RPMI8226 (cell line): ENCODE results near the gene KRT32.

Experiments
- DNase-seq: peaks from one replicate; pipeline ENCODE4 v3.0.0-alpha.2; 2015

The KRT32 gene

DNA sequence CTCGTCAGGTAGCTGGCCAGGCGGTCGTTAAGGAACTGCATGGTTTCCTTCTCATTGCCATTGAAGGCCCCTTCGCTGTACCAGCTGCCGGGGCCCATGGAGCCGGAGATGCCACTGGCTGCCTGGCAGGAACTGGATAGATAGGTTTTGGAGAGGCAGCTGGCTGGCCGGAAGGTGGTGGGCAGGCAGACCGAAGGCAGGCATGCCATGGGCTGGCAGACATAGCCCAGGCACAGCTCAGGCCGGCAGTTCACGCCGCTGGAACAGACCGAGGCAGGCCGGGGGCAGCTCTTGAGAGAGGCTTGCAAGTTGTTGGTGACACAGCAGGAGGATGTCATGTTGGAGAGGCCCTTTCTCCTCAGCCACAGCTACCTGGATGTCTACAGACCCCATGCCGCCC lies at the start of gene KRT32:
KRT32 (minus strand) TSS at position 399 of the 400 bp plus-strand sequence; CDS start at position 338, 61 bp downstream.
- DNase-seq: no peak

DNA sequence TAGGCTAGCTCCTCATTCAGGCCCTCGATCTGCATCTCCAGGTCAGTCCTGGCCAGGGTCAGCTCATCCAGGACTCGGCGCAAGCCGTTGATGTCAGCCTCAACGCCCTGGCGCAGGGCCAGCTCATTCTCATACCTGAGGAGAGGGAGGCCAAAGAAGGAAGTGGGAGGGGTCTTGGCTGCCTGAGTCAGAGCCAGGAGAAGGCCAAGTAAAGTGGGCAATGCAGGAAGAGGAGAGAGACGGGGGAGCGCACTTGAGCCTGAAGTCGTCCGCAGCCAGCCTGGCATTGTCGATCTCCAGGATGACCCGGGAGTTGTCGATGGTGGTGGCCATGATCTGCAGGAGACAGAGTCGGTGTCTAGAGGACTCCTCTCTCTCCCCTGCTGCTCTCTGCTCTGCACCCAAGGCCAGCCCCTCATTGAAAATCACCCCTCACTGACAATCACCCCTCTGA lies 49.7 kb upstream of the KRT32 start:
- DNase-seq: peak; percentile 71

DNA sequence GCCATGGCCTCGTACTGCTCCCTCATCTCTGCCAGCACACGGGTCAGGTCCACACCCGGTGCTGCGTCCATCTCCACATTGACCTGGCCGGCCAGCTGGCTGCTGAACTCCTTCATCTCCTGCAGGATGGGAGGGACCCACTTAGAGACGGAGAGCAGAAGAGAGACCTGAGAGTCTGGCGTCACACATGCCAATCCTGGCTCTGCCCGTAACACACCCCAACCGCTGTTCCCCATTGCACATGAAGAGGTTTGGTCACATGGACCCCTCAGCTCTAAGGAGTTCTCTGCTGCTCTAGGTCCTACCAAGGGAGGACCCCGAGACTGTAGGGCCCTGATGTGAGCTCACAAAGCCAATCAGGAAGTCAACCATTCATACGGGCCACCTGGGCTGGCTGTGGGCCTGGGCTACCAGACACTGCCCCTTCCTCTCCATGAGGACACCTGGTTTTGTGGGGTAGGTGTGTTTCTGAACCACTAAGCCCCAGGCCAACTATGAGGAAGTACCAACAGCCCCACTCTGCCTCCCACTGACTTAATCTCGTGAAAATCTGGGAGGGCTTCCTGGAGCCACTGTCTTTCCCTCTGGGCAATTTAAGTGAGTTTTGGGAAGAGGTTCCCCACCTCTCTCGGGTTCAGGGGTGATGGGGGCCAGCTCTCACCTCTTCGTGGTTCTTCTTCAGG lies 49.1 kb upstream of the KRT32 start:
- peak; percentile 47 for DNase-seq

DNA sequence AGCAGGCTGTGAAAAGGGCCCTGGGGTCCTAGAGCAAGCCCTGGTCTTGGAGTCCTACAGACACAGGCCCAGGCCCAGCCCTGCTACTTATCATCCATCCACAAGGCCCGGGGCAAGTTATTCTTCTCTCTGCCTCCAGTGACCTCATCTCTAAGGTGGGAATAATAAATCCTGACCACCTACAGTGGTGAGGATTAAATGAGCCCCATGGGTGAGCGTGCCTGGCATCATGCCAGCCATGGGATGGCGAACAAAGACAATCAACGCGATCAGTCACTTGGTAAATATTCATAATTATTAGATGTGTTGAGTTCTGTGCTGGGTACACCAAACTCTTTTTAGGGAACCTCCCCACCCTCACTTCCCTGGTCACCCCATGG lies 46.0 kb upstream of the KRT32 start:
- DNase-seq: no peak

DNA sequence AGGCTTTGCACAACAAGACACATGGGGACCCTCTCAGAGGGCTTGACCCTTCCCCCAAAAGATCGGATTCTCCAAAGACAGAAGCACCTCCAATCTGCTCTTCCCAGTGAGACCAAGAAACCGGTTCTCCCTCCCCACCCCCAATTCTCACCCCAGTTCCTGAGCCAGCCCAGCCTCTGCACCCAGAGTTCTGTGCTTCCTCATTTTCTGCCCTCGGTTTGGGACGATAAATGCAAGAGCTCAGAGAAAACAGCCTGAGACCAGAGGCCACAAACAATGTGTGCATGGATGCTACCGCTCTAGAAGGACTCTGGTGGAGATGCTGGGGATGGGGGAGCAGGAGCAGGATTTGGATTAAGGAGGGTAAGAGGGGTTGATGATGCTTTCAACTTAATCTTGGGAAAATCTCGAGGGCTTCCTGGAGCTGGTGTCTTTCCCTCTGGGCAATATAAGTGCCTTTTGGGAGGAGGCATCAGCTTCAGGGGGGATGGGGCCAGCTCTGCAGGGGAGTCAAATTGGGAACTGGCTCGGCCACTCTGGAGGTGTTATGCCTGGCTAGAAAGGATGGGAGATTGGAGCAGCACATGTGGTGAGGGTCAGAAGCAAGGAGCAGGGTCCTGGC lies 45.5 kb upstream of the KRT32 start:
- peak; percentile 42 for DNase-seq

DNA sequence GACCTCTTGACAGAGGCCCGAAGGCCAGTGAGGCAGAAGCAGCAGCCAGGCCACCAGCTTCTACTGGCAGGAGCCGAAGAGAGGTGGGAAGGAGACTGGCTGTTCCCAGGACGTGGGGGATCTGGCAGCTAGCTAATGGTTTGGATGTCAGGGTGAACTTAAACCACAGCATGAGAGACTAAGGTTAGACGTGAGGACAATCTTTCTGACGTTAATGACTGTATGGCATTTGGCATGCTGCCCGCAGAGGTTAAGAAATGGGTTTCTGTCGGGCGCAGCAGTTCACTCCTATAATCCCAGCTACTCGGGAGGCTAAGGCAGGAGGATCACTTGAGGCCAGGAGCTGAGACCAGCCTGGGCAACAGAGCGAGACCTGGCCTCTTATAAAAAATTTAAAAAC lies 44.5 kb upstream of the KRT32 start:
- no peak for DNase-seq

DNA sequence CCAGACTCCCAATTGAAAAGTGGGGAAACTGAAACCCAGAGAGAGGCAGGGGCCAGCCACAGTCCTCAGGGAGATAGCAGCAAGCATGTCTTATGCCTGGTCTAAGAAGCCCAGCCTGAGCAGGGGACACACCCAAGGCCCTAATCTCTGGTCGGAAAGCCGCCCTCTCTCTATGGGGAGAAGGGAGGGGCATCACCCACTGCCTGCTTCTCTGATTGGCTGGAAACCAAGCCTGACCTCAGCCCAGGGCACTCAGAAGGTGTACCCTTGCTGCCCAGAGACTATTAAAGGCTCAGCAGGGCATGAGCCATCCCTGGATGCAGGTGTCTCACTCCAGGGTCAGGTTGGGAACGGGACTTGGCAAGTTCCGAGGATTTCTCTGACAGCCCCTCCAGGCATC lies 43.9 kb upstream of the KRT32 start:
- DNase-seq: peak; percentile 31

DNA sequence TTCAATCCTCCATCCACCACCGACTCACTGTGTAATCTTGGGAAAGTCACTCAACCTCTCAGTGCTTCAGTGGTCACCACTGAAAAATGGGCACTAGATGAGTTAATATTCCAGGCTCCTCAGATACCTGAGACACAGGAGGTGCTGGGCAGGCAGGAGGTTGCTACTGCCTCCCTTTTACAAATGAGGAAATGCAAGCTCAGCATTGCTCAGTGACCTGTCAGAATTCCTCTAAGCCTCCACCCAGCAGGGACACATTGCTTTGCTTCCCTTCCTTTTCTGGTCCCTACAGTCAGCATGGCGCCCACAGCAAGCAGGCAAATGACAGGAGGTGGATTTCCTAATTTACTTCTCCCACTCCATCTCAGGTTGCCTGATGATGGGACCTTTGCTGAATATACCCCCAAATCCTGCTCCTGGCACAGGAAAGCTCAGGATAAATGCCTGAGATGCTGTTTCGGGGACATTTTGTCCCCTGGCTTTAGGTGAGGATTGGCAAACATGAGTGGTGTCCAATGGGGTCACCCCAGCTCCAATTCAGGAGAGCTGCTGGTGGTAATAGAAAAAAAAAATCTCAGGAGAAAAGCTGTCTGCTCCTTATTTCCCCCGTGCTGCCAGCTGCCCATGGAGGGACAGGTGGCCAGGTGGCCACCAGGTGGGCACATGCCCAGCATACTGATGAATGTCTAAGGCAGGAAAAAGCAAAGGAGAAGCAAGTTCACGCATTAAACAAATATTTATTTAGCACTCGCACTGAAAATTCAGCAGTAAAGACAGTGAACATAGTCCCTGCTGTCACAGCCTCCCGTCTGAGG lies 43.3 kb upstream of the KRT32 start:
- peak; percentile 66 for DNase-seq

DNA sequence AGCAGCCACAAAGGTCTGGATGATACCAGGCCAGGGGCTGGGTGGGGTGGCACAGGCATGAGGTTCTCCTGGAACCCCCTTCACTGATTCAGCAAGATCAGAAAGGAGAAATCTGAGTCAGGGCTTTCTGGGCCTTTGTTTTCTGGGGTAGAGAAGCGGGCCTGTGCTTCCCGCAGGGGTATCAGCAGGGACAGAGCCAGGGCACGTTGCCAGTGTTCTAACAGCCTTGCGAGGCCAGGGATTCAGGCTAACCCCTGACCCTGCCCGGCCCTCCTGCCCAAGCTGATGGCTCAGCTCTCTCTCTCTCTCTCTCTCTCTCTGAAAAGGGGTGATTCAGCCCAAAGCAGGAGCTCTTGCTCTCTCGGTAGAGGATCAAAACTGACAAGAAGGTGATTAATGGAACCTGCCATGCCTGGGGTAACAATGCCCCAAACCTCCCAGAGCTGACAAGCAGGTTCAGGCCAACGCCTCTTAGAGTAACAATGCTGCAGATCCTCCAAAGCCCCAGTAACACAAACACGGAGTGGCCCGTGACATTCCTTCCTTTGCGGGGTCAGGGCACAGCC lies 40.2 kb upstream of the KRT32 start:
- DNase-seq: peak; percentile 96

DNA sequence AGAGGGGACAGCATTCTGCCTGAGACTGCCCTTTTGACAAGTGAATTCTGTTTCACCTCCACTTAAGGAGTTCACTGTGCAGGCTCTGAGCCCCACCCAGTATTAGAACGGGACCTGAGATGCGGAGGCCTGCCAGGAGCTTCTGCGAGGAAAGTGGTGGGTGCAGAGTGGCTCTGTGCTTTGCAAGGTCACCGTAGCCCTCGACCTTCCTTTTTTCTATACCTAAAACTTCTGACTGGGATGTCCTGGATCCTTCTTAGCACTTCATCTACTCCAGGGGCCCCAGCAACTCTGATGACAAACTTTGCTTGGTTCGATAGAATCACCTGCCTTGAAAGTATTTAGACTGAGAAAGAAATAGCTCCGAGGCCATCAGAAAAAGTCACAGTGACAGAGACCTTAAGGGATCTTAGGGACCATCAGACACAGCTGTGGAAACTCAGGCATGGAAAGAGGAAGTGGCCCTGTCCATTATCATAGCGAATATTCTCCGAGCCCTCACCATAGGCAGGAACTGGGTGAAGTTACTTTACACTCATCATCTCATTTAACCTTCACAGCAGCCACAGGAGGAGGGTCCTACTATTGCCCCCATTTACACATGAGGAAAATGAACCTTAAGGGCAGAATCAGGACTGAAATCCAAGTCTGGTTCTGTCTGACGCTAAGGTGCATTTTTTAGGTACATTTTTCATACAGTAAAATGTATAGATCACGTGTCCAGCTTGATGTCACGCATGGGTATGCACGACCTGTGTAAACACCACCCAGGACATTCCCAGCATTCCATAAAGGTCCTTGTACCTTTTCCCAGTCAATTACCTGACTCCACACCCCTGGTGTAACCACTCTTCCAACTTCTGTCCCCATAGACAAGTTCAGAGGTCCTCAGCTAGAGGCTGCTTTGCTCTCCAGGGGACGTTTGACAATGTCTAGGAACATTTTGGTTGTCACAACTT lies 38.9 kb upstream of the KRT32 start:
- peak; percentile 74 for DNase-seq

DNA sequence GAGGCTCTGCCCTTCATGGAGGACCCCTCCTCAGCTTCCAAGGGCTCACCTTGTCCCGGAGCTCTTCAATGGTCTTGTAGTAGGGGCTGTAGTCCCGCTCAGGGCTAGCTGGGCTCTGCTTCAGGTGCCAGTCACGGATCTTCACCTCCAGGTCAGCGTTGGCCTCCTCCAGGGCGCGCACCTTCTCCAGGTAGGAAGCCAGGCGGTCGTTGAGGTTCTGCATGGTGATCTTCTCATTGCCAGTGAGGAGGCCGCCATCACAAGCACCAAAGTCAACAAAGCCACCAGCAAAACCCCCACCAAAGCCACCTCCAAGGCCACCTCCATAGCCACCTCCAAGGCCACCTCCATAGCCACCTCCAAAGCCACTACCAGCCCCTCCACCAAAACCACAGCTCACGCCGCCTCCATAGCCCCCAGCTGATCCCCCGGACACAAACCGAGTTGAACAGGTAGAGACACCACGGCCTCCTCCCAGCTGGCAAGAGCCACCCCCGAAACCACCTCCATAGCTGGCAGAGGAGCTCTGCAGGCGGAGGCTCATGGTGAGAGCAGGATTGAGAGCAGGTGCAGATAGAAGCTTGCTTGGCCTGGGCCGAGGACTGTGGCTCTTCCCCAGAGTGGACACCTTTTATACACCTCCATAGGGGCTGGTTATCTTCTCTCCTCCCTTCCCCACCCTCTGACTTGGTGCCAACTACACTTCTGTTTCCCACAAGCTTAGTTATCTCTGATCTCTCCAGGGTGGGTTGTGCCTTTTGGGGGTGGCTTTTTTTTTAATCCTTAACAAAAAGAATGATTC lies 38.0 kb upstream of the KRT32 start, which contains the start of gene KRT13:
KRT13 (minus strand) TSS at position 606 of the 802 bp plus-strand sequence; CDS start at position 544, 62 bp downstream.
- no peak for DNase-seq

DNA sequence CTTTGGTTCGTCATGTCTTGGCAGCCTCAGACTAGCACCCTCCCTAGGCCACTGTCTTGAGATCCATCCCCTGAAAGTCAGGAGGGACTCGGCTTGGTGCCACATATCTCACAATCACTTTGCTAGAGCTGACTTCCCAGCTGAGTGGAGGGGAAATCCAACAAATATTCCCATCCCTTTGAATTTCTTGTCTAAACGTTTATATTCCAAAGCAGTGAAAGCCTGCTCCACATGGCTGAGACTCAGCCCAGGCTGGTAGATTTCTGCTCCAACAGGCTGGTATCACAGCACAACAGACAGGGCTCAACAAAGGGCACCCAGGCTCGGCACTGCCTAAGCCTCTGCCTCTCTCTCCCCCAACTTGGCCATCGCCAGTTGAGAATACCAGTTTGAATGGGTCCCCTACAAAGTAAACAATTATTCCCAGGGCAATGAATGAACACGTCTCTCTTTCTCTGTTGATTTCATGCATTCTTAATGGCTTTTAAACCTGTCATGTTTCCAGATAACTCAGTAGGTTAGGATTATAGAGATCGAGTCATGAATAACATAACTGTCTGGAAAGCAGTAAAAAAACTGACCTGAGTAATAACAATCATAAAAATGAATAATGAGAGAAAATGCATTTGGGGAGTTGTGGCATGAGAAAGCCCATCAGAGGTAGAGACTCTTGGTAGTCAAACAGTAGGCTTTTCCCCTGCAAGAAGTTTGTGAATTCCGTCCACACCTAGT lies 37.2 kb upstream of the KRT32 start:
- no peak for DNase-seq

DNA sequence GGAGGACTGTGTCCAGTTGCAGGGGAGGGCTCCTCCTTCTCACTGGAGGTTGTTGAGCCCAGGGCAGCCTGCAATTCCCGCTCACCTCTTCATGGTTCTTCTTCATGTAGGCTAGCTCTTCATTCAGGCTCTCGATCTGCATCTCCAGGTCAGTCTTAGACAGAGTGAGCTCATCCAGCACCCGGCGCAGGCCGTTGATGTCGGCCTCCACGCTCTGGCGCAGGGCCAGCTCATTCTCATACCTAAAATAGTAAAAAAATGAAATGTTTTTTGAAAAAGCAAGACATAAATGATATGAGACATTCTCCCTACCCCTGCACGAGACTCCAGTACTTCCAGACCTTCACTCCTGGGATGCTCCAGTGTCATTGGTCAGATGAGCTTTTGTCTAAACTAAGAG lies 36.0 kb upstream of the KRT32 start:
- no peak for DNase-seq

DNA sequence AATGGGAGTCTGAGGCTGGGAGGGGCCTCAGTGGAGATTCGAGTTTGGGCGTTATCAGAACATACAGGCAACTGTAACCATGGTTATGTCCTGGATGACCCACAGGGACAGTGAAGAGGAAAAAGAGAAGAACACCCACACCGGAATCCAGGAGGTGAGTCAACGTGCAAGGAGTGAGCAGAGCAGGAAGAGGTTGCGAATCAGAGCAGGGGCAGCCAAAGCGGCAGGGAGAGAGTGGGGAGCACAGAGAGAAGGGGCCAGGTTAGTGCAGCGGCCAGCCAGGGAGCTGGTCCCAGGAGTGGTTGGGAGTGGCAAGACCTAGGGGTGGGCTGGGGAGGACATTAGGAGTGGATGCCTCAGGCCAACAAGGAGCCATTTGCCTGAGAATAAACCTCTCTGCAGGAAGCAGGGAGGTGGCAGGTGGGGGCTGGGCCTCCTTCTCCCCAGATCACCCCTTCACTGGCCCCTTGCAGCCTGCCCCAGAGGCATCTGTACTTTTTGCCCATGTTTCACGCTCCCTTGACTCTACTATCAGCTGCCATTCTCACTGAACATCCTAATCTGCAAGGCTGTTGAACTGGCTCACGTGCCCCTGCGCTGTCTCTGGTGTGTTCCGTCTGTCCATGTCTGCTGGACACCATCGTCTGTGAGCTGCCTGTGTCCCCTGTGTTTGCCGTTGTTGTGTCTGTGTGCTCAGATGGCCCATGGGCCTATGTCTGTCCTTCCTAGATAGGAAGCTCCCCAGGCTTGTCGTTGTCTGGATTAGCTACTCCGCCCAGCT lies 33.1 kb upstream of the KRT32 start:
- DNase-seq: no peak

DNA sequence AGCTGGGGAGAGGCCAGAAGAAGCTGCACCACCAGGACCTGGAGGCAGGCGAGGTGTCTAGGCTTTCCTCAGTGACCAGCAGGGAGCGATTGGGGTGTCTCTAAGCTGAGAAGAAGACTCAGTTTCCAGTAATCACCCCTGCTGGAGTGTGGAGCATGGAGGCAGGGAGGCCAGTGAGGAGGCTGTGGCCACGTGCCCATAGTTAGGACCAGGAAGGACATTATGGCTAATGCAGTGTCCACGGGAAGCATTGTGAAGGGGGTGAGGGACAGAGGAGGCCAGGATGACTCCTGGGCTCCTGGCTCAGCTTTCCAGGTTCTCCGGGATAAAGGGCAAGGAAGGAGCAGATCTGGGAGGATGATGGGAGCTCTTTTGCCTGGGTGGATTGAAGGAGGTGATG lies 32.5 kb upstream of the KRT32 start:
- DNase-seq: no peak

DNA sequence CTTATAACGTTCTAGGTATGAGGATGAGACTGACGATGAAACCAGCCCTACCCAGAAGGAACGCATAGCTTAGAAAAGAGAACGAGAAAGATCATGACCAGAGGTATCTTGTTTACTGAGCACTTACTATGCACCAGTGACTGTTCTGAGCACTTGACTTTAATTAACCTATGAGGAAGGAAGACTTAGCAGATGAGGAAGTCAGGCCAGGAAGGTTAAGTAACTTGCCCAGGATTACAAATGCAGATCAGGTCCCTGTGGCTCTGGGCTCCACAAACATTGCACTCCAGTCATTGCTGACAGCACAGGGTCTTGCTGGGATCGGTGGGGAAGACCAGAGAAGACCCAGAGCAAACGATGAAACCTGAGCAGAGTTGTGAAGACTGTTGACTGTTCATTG lies 31.1 kb upstream of the KRT32 start:
- DNase-seq: no peak

DNA sequence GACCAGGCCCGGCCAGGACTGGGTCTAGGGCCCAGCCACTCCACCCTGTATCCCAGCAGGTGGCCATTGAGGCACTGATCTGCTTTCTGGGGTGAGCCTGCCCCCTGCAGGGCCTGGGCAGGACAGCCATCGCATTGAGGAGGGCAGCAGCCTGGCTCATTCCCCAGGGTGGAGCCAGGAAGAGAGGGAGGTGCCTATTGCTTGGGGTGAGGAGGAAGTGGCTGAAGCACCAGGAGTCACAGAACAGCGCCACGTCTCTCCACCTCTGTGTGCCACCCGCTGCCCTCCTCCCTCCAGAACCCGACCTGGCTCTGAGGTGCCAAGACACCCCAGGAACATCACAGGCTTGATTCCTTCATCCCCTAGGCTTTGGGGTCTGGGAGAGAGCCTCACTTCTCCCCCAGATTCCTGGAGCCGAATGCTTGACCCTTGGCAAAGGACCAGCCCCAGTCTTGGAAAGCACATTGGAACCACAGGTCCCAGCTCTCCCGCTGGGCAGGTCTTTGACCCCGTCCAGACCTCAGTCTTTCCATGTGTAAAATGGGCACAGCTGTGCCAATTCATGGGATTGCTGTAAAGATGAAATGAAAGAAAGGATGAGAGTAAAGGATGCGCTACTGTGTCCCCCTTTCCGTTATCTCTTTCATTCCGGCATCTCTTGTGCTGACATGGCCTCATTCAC lies 29.8 kb upstream of the KRT32 start:
- peak; percentile 92 for DNase-seq

DNA sequence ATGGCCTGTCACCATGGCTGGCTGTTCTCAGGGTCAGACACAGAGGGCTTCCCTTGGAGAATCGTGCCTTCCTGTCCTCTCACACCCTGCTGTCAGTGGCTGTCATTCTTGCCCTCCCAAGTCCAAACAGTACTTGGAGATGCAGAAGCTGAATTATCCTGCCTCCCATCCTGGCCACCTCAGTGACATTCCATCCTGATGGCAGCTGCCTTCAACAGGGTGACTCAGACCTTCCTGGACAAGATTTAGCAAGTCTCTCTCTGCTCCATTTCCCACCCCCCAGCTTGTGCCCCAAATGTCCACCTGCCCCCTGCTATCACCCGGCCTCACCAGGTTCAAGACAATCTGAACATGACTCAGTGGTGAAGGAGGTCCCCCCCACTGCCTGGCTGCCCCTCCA lies 27.3 kb upstream of the KRT32 start:
- no peak for DNase-seq

DNA sequence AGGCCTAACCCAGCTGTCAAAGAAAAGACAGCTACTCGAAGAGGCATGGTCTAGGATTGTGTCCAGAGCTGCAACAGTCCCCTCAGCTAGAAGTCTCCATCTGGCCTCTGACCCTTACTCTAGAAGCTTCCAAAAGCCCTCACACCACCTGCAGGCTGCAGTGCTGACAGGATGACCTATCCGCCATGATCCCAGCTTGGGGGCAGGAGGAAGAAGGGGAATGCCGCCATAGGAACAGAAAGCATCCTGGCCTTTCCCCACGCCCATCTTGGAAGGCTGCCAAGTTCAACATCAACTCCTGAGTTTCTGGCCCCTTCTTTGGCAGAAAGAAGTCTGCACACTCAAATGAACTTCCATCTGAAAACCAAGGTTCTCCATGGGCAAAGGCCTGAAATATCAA lies 25.6 kb upstream of the KRT32 start:
- DNase-seq: peak; percentile 42
